Activated CD8-positive, alpha-beta memory T cell treated with anti-CD3 and anti-CD28 coated beads for 48 hours (primary cell): Measurements from ENCODE around the gene SPATA6.
"Not testable (repeated sequence)": the region's sequence is repeated elsewhere in the genome, so short reads cannot be mapped to it uniquely, and the experiment has no call there.

Experiments
- DNase-seq, 3 experiments: peaks; one replicate each; pipeline ENCODE4 v3.0.0-alpha.2; 2020; ENCODE audit warnings: low read depth in 2 of 3, low spot score in 2 of 3

The SPATA6 gene

DNA sequence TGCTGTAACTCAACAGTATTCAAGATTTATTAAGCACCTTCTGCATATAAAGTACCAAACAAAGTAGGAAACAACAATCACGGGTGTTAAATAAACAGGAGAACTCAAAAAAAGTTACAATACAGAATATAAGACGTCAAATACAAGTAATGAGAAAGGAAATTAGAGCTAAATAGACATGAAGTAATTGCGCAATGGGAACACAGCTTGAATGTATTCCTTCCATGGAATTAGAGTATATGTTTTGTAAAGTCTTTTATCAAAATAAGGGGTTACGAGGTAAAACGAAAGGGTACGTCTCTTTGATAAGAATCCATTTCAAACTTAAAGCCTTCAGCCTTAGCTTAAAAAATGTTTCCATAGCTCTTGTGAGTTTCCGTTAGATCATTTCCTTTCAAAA, 109.1 kb downstream of the SPATA6 start:
- DNase-seq: no peak

DNA sequence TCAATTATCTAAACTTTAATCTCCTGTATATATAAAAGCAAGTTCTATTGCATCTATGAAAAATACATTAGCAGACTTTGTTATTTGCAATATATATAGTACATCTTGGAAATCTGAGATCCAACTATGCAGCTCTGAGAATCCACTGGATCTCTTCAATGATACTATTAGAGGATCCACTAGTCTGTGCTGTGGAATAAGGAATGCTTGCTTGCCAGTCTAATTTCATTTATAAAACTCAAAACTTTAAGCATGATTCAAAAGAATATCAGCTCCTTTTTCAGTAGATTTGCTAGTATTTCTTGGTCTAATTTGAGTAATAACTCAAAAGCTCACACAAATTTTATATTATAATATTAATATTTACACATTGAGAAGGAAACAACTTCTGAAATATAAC, 115.1 kb downstream of the SPATA6 start:
- no peak for DNase-seq

DNA sequence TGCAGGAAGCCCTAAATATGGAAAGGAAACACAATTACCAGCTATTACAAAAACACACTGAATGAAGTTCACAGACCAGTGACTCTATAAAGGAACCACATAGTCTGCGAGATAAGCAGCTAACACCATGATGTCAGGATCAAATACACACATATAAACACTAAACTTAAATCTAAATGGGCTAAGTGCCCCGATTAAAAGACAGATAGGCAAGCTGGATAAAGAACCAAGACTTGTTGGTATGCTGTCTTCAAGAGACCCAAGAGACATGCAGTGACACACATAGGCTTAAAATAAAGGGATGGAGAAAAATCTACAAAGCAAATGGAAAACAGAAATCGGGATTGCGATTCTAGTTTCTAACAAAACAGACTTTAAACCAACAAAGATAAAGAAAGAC, 127.6 kb downstream of the SPATA6 start:
- no peak for DNase-seq

DNA sequence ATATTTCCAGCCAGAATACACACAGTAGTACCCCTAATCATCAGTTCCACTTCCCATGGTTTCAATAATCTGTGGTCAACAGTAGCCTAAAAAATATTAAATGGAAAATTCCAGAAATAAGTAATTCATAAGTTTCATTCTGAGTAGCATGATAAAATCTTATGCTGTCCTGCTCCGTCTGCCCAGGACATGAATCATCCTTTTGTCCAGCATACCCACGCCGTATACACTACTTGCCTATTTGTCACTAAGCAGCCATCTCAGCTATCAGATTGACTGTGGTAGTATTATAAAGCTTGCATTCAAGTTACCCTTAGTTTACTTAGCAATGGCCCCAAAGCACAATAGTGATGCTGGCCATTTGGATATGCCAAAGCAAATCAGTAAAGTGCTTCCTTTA, 130.8 kb downstream of the SPATA6 start:
- no peak for DNase-seq

DNA sequence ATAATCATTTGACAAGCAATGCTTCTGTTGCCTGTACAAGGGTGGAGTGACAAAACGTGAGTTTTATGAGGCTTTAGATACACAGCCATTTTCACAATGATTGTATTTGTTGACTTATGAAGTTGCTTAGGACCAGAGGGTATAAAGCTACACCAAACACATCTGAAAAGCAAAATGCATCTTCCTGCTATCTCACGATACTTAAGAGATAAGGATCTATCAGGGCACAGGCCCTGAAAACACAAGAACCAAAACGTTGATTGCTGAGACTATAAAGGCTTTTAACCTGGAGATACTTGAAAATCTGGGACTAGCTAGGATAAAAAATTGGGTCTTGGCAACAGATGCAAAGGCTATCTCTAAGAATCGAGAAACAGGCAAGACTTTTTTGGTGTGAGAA, 133.7 kb downstream of the SPATA6 start:
- DNase-seq: no peak

DNA sequence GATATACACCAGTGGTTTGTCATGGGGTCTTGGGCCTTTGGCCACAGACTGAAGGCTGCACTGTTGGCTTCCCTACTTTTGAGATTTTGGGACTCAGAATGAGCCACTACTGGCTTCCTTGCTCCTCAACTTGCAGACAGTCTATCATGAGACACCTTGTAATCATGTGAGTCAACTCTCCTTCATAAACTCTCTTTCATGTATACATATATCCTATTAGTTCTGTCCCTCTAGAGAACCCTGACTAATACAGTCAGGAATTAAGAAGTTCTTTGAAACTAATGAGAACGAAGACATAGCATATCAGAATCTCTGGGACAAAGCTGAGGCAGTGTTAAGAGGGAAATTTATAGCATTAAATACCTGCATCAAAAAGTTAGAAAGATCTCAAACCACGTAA, 138.7 kb downstream of the SPATA6 start:
- DNase-seq: no peak

DNA sequence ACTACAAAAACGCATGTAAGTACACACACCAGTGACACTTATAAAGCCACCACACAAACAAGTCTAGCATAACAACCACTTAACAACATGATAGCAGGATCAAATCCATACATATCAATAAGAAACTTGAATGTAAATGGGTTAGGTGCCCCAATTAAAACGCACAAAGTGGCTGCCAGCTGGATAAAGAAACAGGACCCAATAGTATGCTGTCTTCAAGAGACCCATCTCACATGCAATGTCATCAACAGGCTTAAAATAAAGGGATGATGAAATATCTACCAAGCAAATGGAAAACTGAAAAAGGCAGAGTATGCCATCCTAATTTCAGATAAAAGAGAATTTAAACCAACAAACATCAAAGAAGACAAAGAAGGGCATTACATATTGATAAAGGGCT, 139.9 kb downstream of the SPATA6 start:
- no peak for DNase-seq

DNA sequence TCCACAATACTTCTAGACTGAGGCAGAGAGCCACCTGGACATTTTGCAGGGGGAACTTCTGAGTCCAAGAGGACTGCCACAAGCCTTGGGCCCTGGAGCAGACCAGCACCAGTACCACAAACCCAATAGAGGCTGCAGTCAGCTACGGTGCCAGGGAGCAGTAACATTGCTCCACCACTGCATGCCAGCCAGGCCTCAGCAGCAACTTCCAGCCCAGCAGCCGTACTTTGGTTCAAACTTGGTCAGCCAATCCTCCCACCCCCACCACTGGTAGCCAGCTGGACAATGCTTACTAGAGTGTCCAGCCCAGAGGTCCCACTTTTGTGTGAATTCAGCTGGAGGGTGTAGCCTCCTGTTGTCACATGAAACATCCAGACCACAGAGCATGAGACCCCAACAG, 142.1 kb downstream of the SPATA6 start:
- no peak for DNase-seq

DNA sequence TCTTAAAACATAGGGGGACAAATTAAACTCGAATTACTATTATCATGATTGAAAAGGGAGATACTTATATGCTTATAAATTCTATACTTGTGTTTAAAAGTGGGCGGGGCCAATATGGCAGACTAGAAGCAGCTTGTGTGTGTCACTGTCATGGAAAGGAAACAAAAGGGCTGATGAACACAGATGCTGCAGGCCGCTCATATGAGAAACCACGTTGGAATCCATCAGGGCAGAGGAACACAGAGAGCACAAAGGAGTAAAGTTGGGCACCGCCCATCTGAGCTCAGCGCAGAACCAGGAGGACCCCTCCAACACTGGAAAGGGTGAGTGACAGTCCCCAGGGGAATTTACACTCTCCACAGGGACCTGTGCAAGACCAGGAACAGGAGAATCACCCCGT, 142.5 kb downstream of the SPATA6 start:
- no peak for DNase-seq

DNA sequence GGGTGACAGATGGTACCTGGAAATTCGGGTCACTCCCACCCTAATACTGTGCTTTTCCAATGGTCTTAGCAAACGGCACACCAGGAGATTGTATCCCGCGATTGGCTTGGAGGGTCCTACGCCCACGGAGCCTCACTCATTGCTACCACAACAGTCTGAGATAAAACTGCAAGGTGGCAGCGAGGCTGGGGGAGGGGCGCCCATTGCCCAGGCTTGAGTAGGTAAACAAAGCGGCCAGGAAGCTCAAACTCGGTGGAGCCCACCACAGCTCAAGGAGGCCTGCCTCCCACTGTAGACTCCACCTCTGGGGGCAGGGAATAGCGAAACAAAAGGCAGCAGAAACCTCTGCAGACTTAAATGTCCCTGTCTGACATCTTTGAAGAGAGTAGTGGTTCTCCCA, 160.2 kb downstream of the SPATA6 start:
- DNase-seq: not testable (repeated sequence)

DNA sequence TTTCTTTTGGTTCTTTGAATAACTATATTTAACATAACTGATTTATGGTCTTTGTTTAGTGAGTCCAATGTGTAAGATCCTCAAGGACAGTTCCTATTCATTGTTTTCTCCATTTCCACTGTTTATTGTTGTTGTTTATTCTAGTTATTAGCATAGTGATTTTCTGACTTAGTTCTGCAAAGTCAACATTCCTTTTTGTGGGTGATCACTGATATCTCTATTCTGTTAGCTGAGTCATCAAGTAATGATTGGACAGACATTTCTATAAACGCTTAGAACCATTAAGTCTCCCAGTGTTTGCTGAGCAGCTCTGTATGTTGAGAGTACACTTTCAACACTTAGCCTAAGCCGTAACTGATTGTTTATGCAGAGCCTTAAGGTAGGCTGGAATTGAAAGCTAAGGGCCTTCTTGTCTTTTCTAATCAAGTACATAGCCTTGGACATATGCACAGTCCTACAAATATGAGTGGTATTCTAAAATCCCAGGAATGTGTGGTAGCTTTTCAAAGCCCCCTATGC, 162.4 kb downstream of the SPATA6 start:
- no peak for DNase-seq

DNA sequence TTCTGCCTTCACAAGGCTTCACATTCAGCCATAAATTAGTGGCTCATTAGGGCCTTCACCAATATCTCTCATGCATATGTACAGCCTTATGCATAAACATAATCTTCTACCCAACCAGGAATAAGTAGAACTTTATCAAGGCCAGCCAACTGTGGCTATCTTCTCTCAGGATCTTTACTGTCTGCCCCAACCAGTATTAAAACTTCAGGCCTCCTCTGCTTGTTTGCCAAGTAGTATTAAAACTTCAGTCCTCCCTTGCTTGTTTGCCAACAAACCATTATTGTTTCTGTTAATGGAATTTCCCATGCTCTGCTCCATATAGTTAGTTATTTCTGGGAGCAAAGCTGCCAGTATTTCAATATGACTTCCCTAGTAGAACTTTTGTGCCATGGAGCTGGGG, 169.4 kb downstream of the SPATA6 start:
- no peak for DNase-seq

DNA sequence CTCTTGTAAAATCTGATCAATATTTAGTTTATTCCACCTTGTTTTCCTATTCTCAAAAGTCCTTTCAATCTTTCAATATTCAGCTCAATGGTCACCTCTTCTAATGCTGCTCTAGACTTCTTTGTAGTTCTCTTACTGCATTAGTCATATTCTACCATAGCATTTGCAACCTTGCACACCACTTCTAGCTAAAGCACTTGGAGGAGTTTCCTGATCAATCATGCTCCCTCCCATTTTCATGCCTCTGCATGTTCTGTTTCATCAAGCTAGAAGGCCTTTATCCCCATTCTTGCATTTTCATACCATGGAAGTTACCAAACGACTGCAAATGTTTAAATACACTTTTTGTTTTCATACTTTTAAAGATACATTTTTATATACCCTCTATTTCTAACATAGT, 177.3 kb downstream of the SPATA6 start:
- no peak for DNase-seq

DNA sequence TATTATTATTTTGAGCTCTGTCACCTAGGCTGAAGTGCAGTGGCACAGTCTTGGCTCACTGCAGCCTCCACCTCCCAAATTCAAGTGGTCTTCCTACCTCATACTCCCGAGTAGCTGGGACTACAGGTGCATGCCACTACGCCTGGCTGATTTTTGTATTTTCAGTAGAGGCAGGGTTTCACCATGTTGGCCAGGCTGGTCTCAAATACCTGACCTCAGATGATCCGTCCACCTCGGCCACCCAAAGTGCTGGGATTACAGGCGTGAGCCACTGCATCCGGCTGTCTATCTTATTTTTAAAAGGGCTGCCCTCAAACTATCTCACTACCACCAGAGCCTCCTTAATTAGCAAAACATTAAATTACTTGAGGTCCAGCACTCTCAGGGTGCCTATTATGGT, 177.9 kb downstream of the SPATA6 start:
- not testable (repeated sequence) for DNase-seq

DNA sequence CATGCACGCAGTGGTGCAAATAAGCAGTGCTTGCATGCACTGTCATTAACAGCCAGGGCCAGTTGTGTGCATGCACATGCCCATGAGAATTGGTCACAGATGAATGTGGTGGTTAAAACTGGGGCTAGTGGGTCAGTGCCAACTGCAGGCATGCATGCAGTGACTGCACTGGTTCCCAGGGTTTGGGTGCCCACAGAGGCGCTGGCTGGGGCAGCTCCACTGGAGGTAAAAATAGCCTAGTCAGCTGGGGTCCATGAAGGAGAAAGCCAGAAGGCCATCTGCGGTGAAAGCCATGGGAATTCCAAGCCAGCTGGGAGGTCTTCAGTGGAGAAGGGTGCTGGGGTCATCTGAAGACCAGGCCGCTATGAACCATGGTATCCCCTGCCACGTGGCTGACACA, 179.3 kb downstream of the SPATA6 start:
- DNase-seq: no peak

DNA sequence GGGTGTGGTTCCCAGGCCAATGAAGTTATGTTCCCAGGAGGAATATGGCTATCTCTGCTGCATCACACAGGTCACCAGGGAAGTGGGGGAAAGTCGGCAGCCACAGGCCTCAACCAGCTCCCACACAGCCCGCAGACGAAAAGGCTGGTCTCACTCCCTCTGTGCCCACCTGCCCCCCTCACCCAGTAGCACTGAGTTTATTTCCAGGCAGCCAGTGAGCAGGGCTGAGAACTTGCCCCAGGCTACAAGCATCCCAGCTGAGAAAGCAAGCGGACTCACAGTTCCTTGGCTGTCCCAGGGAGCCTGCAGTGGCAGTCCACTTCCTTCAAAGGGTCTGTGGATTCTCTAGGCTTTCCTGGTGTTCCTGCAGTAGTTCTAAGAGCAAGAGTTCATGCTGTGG, 180.6 kb downstream of the SPATA6 start:
- no peak for DNase-seq

DNA sequence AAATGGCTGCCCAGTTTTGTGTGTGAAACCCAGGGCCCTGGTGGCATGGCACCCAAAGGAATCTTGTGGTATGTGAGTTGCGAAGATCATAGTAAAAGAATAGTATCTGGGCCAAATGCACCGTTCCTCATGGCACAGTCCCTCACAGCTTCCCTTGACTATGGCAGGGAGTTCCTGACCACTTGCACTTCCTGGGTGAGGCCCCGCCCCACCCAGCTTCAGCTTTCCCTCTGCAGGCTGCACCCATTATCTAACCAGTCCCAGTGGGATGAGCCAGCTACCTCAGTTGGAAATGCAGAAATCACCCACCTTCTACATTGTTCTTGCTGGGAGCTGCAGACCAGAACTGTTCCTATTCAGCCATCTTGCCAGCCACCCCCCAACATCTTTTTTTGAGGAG, 186.5 kb downstream of the SPATA6 start:
- no peak for DNase-seq

DNA sequence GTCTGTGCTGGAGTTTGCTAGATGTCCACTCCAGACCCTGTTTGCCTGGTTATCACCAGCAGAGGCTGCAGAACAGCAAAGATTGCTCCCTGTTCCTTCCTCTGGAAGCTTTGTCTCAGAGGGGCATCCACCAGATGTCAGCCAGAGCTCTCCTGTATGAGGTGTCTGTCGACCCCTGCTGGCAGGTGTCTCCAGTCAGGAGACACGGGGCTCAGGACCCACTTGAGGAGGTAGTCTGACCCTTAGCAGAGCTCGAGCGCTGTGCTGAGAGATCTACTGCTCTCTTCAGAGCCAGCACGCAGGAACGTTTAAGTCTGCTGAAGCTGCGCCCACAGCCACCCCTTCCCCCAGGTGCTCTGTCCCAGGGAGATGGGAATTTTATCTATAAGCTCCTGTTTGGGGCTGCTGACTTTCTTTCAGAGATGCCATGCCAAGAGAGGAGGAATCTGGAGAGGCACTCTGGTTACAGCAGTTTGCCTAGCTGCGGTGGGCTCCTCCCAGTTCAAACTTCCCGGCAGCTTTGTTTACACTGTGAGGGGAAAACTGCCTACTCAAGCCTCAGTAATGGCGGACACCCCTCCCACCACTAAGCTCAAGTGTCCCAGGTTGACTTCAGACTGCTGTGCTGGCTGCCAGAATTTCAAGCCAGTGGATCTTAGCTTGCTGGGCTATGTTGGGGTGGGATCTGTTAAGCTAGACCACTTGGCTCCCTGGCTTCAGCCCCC, 187.1 kb downstream of the SPATA6 start:
- not testable (repeated sequence) for DNase-seq

DNA sequence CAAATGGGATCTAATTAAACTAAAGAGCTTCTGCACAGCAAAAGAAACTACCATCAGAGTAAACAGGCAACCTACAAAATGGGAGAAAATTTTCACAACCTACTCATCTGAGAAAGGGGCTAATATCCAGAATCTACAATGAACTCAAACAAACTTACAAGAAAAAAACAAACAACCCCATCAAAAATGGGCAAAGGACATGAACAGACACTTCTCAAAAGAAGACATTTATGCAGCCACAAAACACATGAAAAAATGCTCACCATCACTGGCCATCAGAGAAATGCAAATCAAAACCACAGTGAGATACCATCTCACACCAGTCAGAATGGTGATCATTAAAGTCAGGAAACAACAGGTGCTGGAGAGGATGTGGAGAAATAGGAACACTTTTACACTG, 189.7 kb downstream of the SPATA6 start:
- not testable (repeated sequence) for DNase-seq

DNA sequence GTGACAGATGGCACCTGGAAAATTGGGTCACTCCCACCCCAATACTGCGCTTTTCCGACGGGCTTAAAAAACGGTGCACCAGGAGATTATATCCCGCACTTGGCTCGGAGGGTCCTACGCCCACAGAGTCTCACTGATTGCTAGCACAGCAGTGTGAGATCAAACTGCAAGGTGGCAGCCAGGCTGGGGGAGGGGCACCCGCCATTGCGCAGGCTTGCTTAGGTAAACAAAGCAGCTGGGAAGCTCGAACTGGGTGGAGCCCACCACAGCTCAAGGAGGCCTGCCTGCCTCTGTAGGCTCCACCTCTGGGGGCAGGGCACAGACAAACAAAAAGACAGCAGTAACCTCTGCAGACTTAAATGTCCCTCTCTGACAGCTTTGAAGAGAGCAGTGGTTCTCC, 194.6 kb downstream of the SPATA6 start:
- DNase-seq: not testable (repeated sequence)

DNA sequence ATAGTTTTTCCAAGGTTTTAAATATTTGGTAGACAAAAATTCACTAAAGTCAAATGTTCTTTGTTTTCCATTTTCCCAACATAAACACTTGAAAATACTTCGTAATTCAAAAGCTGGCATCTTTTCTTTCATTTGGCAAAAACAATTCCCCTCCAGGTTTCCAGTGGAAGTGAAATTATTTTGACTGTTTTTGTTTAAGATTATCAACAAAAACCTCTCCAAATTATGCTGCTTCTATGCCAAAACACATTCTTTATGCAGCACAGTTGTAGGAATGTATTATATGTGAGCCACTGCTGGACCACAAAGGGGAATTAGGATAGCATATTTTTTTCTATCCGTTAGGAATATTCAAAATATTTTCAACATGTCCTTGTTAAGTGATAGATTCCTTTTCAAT, 205.4 kb downstream of the SPATA6 start:
- DNase-seq: no peak

DNA sequence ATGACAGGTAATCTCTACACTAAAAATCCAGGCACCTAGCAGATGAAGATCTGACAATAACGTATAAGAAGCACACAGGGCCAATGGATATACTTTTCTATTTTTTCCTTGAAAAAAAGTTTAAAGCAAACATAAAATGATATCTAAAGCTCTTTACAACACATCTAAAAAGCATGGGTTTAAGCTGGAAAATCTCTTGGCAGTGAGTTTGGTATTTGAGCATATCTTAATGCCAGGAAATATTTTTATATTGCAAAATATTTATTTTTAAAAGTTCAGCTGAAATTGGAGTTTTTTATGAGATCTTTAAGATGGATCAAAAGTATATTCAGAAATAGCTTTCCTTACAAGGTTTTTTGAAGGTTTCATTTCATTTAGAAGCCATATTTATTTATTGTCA, 209.0 kb downstream of the SPATA6 start:
- DNase-seq: no peak

DNA sequence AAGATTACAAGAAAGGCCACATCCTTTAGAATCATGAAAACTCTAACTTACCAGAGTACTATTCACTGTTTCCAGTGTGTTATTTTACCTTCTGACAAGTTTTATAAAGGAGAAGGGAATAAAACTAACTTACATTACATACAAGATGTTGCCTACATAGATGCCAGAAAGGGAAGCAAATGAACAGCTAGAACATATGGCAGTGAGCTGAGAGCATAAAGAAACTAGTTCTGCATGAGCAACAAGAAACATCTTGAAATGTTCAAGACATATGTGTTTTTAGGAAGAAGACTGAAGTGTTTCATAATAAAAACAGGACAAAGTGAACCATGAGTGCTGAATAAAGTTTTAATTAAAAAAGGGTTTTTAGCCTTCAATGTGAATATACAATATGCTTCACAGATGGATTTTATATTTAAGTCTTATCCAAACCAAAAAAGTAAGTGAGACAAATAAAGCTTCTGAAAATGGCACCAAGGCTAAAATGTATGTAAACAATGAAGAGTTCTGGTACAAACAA, 210.1 kb downstream of the SPATA6 start:
- no peak for DNase-seq
